HG02840 (cell line): ENCODE results near the gene AFTPH.

ENCODE experiments used
- ATAC-seq: cut with Tn5 transposase; IDR thresholded peaks from one replicate; pipeline ENCODE4 v1.9.1; 2021; ENCODE audit warnings: mild to moderate bottlenecking, moderate library complexity, moderate number of reproducible peaks; ENCODE audit not compliant: unreplicated experiment, low FRiP score

The AFTPH gene

GRCh38 chr2:64607381-64608304 is 83.5 kb downstream of the AFTPH start:
- ATAC-seq: no peak

GRCh38 chr2:64608867-64609226 is 84.7 kb downstream of the AFTPH start:
- no peak for ATAC-seq

GRCh38 chr2:64609227-64609941 is 85.3 kb downstream of the AFTPH start:
- ATAC-seq: peak; percentile 37

GRCh38 chr2:64609942-64610281 is 85.8 kb downstream of the AFTPH start:
- no peak for ATAC-seq

GRCh38 chr2:64610316-64610855 is 86.3 kb downstream of the AFTPH start:
- no peak for ATAC-seq

GRCh38 chr2:64612575-64613195 is 88.6 kb downstream of the AFTPH start:
- ATAC-seq: no peak

GRCh38 chr2:64613276-64613675 is 89.1 kb downstream of the AFTPH start:
- ATAC-seq: no peak

- ATAC-seq: no peak
Measured at GRCh38 chr2:64615192-64615763, 91.2 kb downstream of the AFTPH start.

- ATAC-seq: no peak
Measured at GRCh38 chr2:64615844-64616536, 91.9 kb downstream of the AFTPH start.

GRCh38 chr2:64617631-64618151 is 93.6 kb downstream of the AFTPH start:
- no peak for ATAC-seq

- no peak for ATAC-seq
Measured at GRCh38 chr2:64620661-64621060, 96.5 kb downstream of the AFTPH start.

- no peak for ATAC-seq
Measured at GRCh38 chr2:64622443-64623241, 98.5 kb downstream of the AFTPH start.

GRCh38 chr2:64623242-64623850 is 99.2 kb downstream of the AFTPH start:
- no peak for ATAC-seq

- ATAC-seq: no peak
Measured at GRCh38 chr2:64624108-64624610, 100.0 kb downstream of the AFTPH start.

- no peak for ATAC-seq
Measured at GRCh38 chr2:64624862-64625261, 100.7 kb downstream of the AFTPH start.

GRCh38 chr2:64625299-64626145 is 101.4 kb downstream of the AFTPH start:
- no peak for ATAC-seq

GRCh38 chr2:64626146-64626809 is 102.2 kb downstream of the AFTPH start:
- ATAC-seq: no peak
